H9 (cell line): ENCODE measurements around the gene TRIM50. TPM values are rescaled to one million over a fixed set of nuclear protein-coding genes. Genes with fewer than 3 reads are reported as not detected.
"Not testable (repeated sequence)": the region's sequence is repeated elsewhere in the genome, so short reads cannot be mapped to it uniquely, and the experiment has no call there.

Source experiments
- DNase-seq: peaks from one replicate; pipeline ENCODE4 v3.0.0-alpha.2; 2017
- H2AFZ ChIP-seq: one replicate; pipeline ENCODE4 v1.6.1; 2013; ENCODE audit warnings: mild to moderate bottlenecking, low read length, control low read depth, moderate library complexity
- H2AK5ac ChIP-seq: 2 replicates; pipeline ENCODE4 v1.6.1; 2013; ENCODE audit warnings: low read length, control low read depth, mixed read lengths; ENCODE audit not compliant: insufficient read length
- H2BK120ac ChIP-seq: one replicate; pipeline ENCODE4 v1.6.1; 2013; ENCODE audit warnings: low read depth, mild to moderate bottlenecking, low read length, control low read depth, inconsistent platforms; ENCODE audit not compliant: poor library complexity, severe bottlenecking
- H2BK12ac ChIP-seq: 2 replicates; pipeline ENCODE4 v1.6.1; 2013; ENCODE audit warnings: low read length, control low read depth, mixed read lengths, low read depth; ENCODE audit not compliant: insufficient read length
- H2BK15ac ChIP-seq: 2 replicates; pipeline ENCODE4 v1.6.1; 2013; ENCODE audit warnings: low read depth, low read length, control low read depth
- H2BK20ac ChIP-seq: one replicate; pipeline ENCODE4 v1.6.1; 2013; ENCODE audit warnings: low read depth, mild to moderate bottlenecking, low read length, control low read depth, inconsistent platforms; ENCODE audit not compliant: poor library complexity, severe bottlenecking
- H2BK5ac ChIP-seq: 2 replicates; pipeline ENCODE4 v1.6.1; 2013; ENCODE audit warnings: low read length, control low read depth, mixed read lengths; ENCODE audit not compliant: insufficient read length
- H3K14ac ChIP-seq: 2 replicates; pipeline ENCODE4 v1.6.1; 2013; ENCODE audit warnings: low read length, control low read depth; ENCODE audit not compliant: insufficient read depth
- H3K18ac ChIP-seq: 2 replicates; pipeline ENCODE4 v1.6.1; 2013; ENCODE audit warnings: low read depth, mild to moderate bottlenecking, mixed read lengths, low read length, control low read depth; ENCODE audit not compliant: insufficient read length
- H3K23ac ChIP-seq: 2 replicates; pipeline ENCODE4 v1.6.1; 2013; ENCODE audit warnings: low read length, control low read depth, mixed read lengths, low read depth; ENCODE audit not compliant: insufficient read length
- H3K23me2 ChIP-seq: 2 replicates; pipeline ENCODE4 v1.6.1; 2013; ENCODE audit warnings: low read depth, mild to moderate bottlenecking, mixed read lengths, low read length, control low read depth; ENCODE audit not compliant: insufficient read length, poor library complexity, severe bottlenecking
- H3K27ac ChIP-seq: 2 replicates; pipeline ENCODE4 v1.5.1; 2013; ENCODE audit warnings: low read length, control low read depth, mixed read lengths, low read depth; ENCODE audit not compliant: insufficient read length
- H3K27me3 ChIP-seq: 2 replicates; pipeline ENCODE4 v1.6.1; 2013; ENCODE audit warnings: low read length, control low read depth, inconsistent platforms; ENCODE audit not compliant: insufficient read depth
- H3K4ac ChIP-seq: 2 replicates; pipeline ENCODE4 v1.6.1; 2013; ENCODE audit warnings: low read depth, mild to moderate bottlenecking, control low read depth, inconsistent platforms, low read length, moderate library complexity
- H3K4me1 ChIP-seq: 2 replicates; pipeline ENCODE4 v1.6.1; 2013; ENCODE audit warnings: low read length, control low read depth, inconsistent platforms; ENCODE audit not compliant: insufficient read depth
- H3K4me2 ChIP-seq: 2 replicates; pipeline ENCODE4 v1.6.1; 2013; ENCODE audit warnings: low read length, control low read depth, mixed read lengths; ENCODE audit not compliant: insufficient read length, insufficient read depth
- H3K56ac ChIP-seq: 2 replicates; pipeline ENCODE4 v1.6.1; 2013; ENCODE audit warnings: low read depth, mild to moderate bottlenecking, mixed read lengths, low read length, control low read depth; ENCODE audit not compliant: insufficient read length
- H3K79me1 ChIP-seq: 2 replicates; pipeline ENCODE4 v1.6.1; 2013; ENCODE audit warnings: low read depth, mild to moderate bottlenecking, moderate library complexity, low read length, control low read depth, inconsistent platforms; ENCODE audit not compliant: insufficient read depth, poor library complexity, severe bottlenecking
- H3K79me2 ChIP-seq: 2 replicates; pipeline ENCODE4 v1.6.1; 2013; ENCODE audit warnings: low read length, control low read depth, inconsistent platforms; ENCODE audit not compliant: insufficient read depth
- H3K9ac ChIP-seq: 2 replicates; pipeline ENCODE4 v1.6.1; 2013; ENCODE audit warnings: low read length, control low read depth, mixed read lengths; ENCODE audit not compliant: insufficient read length; ENCODE audit errors: extremely low read depth
- H3K9me3 ChIP-seq: one replicate; pipeline ENCODE4 v1.6.1; 2013; ENCODE audit warnings: low read depth, low read length, inconsistent platforms; ENCODE audit not compliant: control insufficient read depth
- H3T11ph ChIP-seq: one replicate; pipeline ENCODE4 v1.6.1; 2013; ENCODE audit warnings: mild to moderate bottlenecking, low read length, control low read depth, inconsistent platforms
- H4K20me1 ChIP-seq: one replicate; pipeline ENCODE4 v1.6.1; 2013; ENCODE audit not compliant: control insufficient read depth, insufficient read length, insufficient read depth
- H4K5ac ChIP-seq: 2 replicates; pipeline ENCODE4 v1.6.1; 2013; ENCODE audit warnings: low read depth, mild to moderate bottlenecking, mixed read lengths, low read length, control low read depth; ENCODE audit not compliant: insufficient read length
- H4K8ac ChIP-seq: replicated peaks from 2 replicates; pipeline ENCODE4 v1.6.1; 2013; ENCODE audit warnings: low read length, control low read depth, mixed read lengths, low read depth; ENCODE audit not compliant: insufficient read length
- H4K91ac ChIP-seq: 2 replicates; pipeline ENCODE4 v1.6.1; 2013; ENCODE audit warnings: low read depth, mild to moderate bottlenecking, moderate library complexity, mixed read lengths, low read length, control low read depth; ENCODE audit not compliant: insufficient read length
- H3K27ac Mint-ChIP-seq, 3 experiments: 2 replicates in 2 of 3; 3 replicates in 1 of 3; pipeline ENCODE4 v1.8.0; 2020 to 2021; ENCODE audit warnings: mixed read lengths in 3 of 3, mild to moderate bottlenecking in 1 of 3, moderate library complexity in 1 of 3
- H3K27me3 Mint-ChIP-seq: 2 replicates; pipeline ENCODE4 v1.8.0; 2021; ENCODE audit warnings: low read depth, mild to moderate bottlenecking, moderate library complexity, mixed read lengths
- H3K36me3 Mint-ChIP-seq, 3 experiments: 2 replicates in 2 of 3; 3 replicates in 1 of 3; pipeline ENCODE4 v1.8.0; 2020 to 2021; ENCODE audit warnings: low read depth in 3 of 3, mixed read lengths in 3 of 3; ENCODE audit not compliant: insufficient read depth in 1 of 3
- H3K4me1 Mint-ChIP-seq, 2 experiments: 2 replicates each; pipeline ENCODE4 v1.8.0; 2020; ENCODE audit warnings: mixed read lengths in 2 of 2
- H3K4me3 Mint-ChIP-seq, 2 experiments: 2 replicates in 1 of 2; 3 replicates in 1 of 2; pipeline ENCODE4 v1.8.0; 2020 to 2021; ENCODE audit warnings: mild to moderate bottlenecking in 2 of 2, mixed read lengths in 2 of 2, moderate library complexity in 1 of 2
- H3K9me3 Mint-ChIP-seq, 2 experiments: 2 replicates in 1 of 2; 3 replicates in 1 of 2; pipeline ENCODE4 v1.8.0; 2020; ENCODE audit warnings: mild to moderate bottlenecking in 2 of 2, mixed read lengths in 2 of 2, moderate library complexity in 1 of 2
- WGBS: extraction: QIAGEN DNeasy Blood & Tissue Kit; methylation state at CpG from one replicate; pipeline ENCODE4 v1.1.7; 2013; ENCODE audit warnings: missing lambda C conversion rate, low lambda C conversion rate, mixed read lengths; ENCODE audit not compliant: insufficient read length; ENCODE audit errors: extremely low coverage; 5-methylcytosine and 5-hydroxymethylcytosine counted together
- total RNA-seq: library from RNA; stranded (reverse); gene quantifications from 2 replicates; pipeline ENCODE4 v1.2.1, GENCODE V29; 2021

Gene TRIM50
- total RNA-seq, 1 experiment from 2014 or later = not detected

GRCh38 chr7:73325424-73325823 is 2.5 kb downstream of the TRIM50 start:
- not testable (repeated sequence) for DNase-seq
- WGBS = no CpG with 5 or more reads among the region's 6 CpGs

More at GRCh38 chr7:73325424-73325823, 2.5 kb downstream of the TRIM50 start:
- H2BK120ac ChIP-seq, H3K9me3 Mint-ChIP-seq, H3K56ac ChIP-seq, H3K18ac ChIP-seq, H3K27me3 ChIP-seq, H3K27ac Mint-ChIP-seq, H3K79me1 ChIP-seq, H4K20me1 ChIP-seq, H3K4me2 ChIP-seq, H4K8ac ChIP-seq, H3K9ac ChIP-seq, H2BK15ac ChIP-seq, H2BK5ac ChIP-seq, H3K4me1 ChIP-seq, H3K36me3 Mint-ChIP-seq, H3K79me2 ChIP-seq, H3K27me3 Mint-ChIP-seq, H2AK5ac ChIP-seq, H3K14ac ChIP-seq, H3T11ph ChIP-seq, H2BK12ac ChIP-seq, H3K23me2 ChIP-seq, H3K23ac ChIP-seq, H2BK20ac ChIP-seq, H4K91ac ChIP-seq, H3K9me3 ChIP-seq, H4K5ac ChIP-seq, H3K4me3 Mint-ChIP-seq, H3K27ac ChIP-seq, H2AFZ ChIP-seq, H3K4ac ChIP-seq: not testable (repeated sequence)
- H3K4me1 Mint-ChIP-seq = peaks cover 4 to 11% of the 10 kb centered on the region in 2 experiments
